DND-41 (cell line): ENCODE results near the gene TSC22D2.

Experiments used
- ATAC-seq: fragments of 200-7000 bp; cut with Tn5 transposase; 3 replicates; pipeline ENCODE4 v1.9.1; 2021; ENCODE audit warnings: low read depth; ENCODE audit not compliant: insufficient read depth
- DNase-seq: peaks from one replicate; pipeline ENCODE4 v3.0.0-alpha.2; 2020
- H2AFZ ChIP-seq: 2 replicates; pipeline ENCODE4 v1.6.0; 2012; ENCODE audit warnings: low read depth, low read length
- H3K27ac ChIP-seq: 2 replicates; pipeline ENCODE4 v1.5.1; 2012; ENCODE audit warnings: low read length, inconsistent platforms
- H3K27me3 ChIP-seq: fragments of 200-600 bp; sonication (generic); 2 replicates; pipeline ENCODE4 v1.6.0; 2012; ENCODE audit warnings: low read length, mild to moderate bottlenecking, inconsistent platforms; ENCODE audit not compliant: insufficient read depth, poor library complexity
- H3K36me3 ChIP-seq: 2 replicates; pipeline ENCODE4 v1.5.1; 2012; ENCODE audit warnings: low read length, inconsistent platforms; ENCODE audit not compliant: insufficient read depth
- H3K4me1 ChIP-seq: 2 replicates; pipeline ENCODE4 v1.5.1; 2012; ENCODE audit warnings: mild to moderate bottlenecking, low read length; ENCODE audit not compliant: insufficient read depth
- H3K4me2 ChIP-seq: 2 replicates; pipeline ENCODE4 v1.6.0; 2012; ENCODE audit warnings: mild to moderate bottlenecking, moderate library complexity, low read length, inconsistent platforms; ENCODE audit not compliant: insufficient read depth
- H3K4me3 ChIP-seq, 2 experiments: fragments of 200-600 bp in 1 of 2; shearing (Covaris generic) in 1 of 2; 2 replicates each; pipeline ENCODE4 v1.5.1; 2012 to 2016; ENCODE audit warnings: inconsistent platforms in 2 of 2, low read length in 2 of 2, mild to moderate bottlenecking in 2 of 2, low read depth in 1 of 2, moderate library complexity in 1 of 2
- H3K79me2 ChIP-seq: 2 replicates; pipeline ENCODE4 v1.6.0; 2012; ENCODE audit warnings: low read length, inconsistent platforms; ENCODE audit not compliant: insufficient read depth
- H3K9ac ChIP-seq: 2 replicates; pipeline ENCODE4 v1.6.0; 2012; ENCODE audit warnings: low read depth, mild to moderate bottlenecking, inconsistent platforms, low read length, moderate library complexity
- H3K9me3 ChIP-seq: 2 replicates; pipeline ENCODE4 v1.5.1; 2012; ENCODE audit warnings: low read length, moderate library complexity, mild to moderate bottlenecking, inconsistent platforms; ENCODE audit not compliant: insufficient read depth, severe bottlenecking
- H4K20me1 ChIP-seq: 2 replicates; pipeline ENCODE4 v1.6.0; 2012; ENCODE audit warnings: low read length; ENCODE audit not compliant: insufficient read depth
- CTCF ChIP-seq: IDR thresholded peaks from 2 replicates; pipeline ENCODE4 v1.5.1; 2012; ENCODE audit warnings: borderline replicate concordance, low read length, moderate library complexity, mild to moderate bottlenecking; ENCODE audit not compliant: poor library complexity, severe bottlenecking; ENCODE audit errors: extremely low read depth
- EZH2 ChIP-seq: IDR thresholded peaks from 3 replicates; pipeline ENCODE4 v1.6.1; 2012; ENCODE audit warnings: borderline replicate concordance, low read depth, mild to moderate bottlenecking, moderate library complexity, low read length, inconsistent platforms; ENCODE audit not compliant: severe bottlenecking

TSC22D2 gene

GRCh38 chr3:150443331-150443741 lies 35.2 kb downstream of the TSC22D2 start:
- no peak overlapping the region for H3K9ac ChIP-seq
- no peak overlapping the region for H3K27ac ChIP-seq
- ATAC-seq (no peak), DNase-seq (no peak)
- H3K79me2 ChIP-seq: peaks cover 19% of the 10 kb centered on the region
- H3K4me3 ChIP-seq: no peak overlapping the region
- TF ChIP-seq CTCF (no peak), EZH2 (no peak)
- H3K4me2 ChIP-seq: no peak overlapping the region
- no peak overlapping the region for H2AFZ ChIP-seq
- peaks cover 10% of the 10 kb centered on the region; the same call in 1 of the 2 replicates for H4K20me1 ChIP-seq
- H3K27me3 ChIP-seq: no peaks in the 10 kb centered on the region
- H3K9me3 ChIP-seq: no peaks in the 10 kb centered on the region
- H3K36me3 ChIP-seq: peaks cover 8% of the 10 kb centered on the region; the same call in 1 of the 2 replicates
- H3K4me1 ChIP-seq: no peaks in the 10 kb centered on the region

DNA sequence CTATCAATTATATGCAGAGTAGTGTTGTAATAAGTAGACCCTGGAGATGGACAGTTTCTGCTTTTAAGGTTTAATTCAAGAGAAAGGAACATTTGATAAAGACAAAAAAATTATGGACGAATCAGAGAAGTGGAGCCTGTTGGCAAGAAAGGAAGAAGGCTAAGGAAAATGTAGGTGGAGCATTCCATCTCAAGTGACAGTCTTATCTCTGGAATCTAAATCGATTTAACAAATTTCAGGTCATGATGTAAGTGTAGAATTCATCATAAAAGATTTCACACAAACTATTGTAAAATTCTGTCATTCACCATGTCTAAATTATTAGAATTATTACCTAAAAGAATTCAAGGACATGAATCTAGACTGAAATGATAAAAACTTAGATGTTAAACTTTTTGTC lies 36.3 kb downstream of the TSC22D2 start:
- Histone ChIP-seq H2AFZ (no peak overlapping the region), H3K36me3 (peaks cover 8% of the 10 kb centered on the region; the same call in 1 of the 2 replicates), H3K9me3 (no peaks in the 10 kb centered on the region), H3K4me2 (no peak overlapping the region), H4K20me1 (peaks cover 10% of the 10 kb centered on the region; the same call in 1 of the 2 replicates), H3K27ac (no peak overlapping the region), H3K9ac (no peak overlapping the region), H3K4me1 (no peaks in the 10 kb centered on the region), H3K4me3 (no peak overlapping the region), H3K27me3 (no peaks in the 10 kb centered on the region), H3K79me2 (peaks cover 16% of the 10 kb centered on the region)
- DNase-seq (no peak), ATAC-seq (no peak)
- TF ChIP-seq EZH2 (no peak), CTCF (no peak)

DNA sequence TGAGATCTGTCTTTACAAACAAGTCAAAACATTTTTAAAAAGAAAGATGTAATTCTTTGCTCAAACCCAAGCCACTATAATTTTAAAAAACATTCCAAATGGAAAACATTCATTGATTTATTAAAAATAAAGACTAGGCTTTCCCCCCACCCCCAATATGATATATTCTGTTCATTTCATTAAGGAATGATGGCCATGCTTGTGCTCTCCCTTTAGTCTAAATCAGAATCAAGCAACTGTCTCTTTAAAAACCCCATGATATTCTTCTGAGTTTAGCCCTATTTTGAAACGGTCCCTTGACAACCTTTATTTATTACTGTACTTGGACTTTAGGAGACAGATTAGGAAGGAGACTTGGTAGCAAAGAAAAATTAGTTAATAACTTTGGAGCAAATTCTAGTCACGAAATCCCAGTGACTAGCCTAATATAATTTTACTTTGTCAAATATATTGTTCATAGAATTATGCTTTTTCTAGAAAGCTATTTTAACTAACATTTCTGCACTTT lies 38.4 kb downstream of the TSC22D2 start:
- Histone ChIP-seq H3K27ac (no peak overlapping the region), H3K4me1 (no peaks in the 10 kb centered on the region), H3K36me3 (peaks cover 7% of the 10 kb centered on the region; the same call in 1 of the 2 replicates), H3K9ac (no peak overlapping the region), H3K79me2 (peaks cover 10% of the 10 kb centered on the region), H3K27me3 (no peaks in the 10 kb centered on the region), H3K9me3 (no peaks in the 10 kb centered on the region), H4K20me1 (peaks cover 7% of the 10 kb centered on the region; the same call in 1 of the 2 replicates), H3K4me2 (no peak overlapping the region), H3K4me3 (no peak overlapping the region), H2AFZ (no peak overlapping the region)
- ATAC-seq: no peak
- TF ChIP-seq EZH2 (no peak), CTCF (no peak)
- no peak for DNase-seq
